Right lobe of liver (tissue), 4 donors: Measurements from ENCODE around the gene OCRL.

Experiments
- POLR2A ChIP-seq: fragments of 450-650 bp; IDR thresholded peaks from one replicate; pipeline ENCODE4 v1.6.1; 2017; ENCODE audit warnings: antibody characterized with exemption, mild to moderate bottlenecking
- TF ChIP-seq, protein P1 (sequence below), 4 donors: fragments of 200-600 bp in 3 of 4; fragments of 450-650 bp in 1 of 4; IDR thresholded peaks; one replicate each; pipeline versions ENCODE4 v1.5.1 to v1.8.0; 2016 to 2022; ENCODE audit warnings: antibody characterized with exemption in 4 of 4, mild to moderate bottlenecking in 2 of 4
- donor health status: DM: no; HTN: no; CAD: no.
- donor health status: DM: no; HTN: no; CAD: no.
- donor health status: DM: no; HTN: yes; CAD: no.

DNA sequence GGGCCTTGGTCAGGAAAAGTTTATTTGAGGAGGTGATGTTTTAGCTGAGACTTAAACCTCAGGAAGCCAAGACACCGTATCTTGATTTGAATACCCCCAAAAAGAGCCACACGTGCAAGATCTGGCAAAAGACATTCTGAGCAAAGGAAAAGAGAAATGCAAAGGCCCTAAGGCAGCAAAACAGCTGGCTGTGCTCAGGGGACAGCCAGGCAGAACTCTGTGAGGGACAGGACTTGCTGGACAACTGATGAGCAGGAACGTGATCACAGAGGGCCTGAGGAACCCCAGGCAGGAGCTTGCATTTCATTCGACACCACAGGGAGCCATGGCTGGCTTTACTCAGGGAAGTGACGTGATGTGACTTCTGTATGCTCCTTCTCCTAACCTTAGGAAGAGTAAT lies 56.0 kb downstream of the OCRL start:
- TF ChIP-seq, protein P1, sequence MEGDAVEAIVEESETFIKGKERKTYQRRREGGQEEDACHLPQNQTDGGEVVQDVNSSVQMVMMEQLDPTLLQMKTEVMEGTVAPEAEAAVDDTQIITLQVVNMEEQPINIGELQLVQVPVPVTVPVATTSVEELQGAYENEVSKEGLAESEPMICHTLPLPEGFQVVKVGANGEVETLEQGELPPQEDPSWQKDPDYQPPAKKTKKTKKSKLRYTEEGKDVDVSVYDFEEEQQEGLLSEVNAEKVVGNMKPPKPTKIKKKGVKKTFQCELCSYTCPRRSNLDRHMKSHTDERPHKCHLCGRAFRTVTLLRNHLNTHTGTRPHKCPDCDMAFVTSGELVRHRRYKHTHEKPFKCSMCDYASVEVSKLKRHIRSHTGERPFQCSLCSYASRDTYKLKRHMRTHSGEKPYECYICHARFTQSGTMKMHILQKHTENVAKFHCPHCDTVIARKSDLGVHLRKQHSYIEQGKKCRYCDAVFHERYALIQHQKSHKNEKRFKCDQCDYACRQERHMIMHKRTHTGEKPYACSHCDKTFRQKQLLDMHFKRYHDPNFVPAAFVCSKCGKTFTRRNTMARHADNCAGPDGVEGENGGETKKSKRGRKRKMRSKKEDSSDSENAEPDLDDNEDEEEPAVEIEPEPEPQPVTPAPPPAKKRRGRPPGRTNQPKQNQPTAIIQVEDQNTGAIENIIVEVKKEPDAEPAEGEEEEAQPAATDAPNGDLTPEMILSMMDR (IDR thresholded peaks at IDR 0.05) = no peak
- no peak for TF ChIP-seq POLR2A
